ENCODE data around the gene CEACAM1. TPM values are rescaled to one million over a fixed set of nuclear protein-coding genes. Genes with fewer than 3 reads are reported as not detected.
"Not testable (repeated sequence)": the region's sequence is repeated elsewhere in the genome, so short reads cannot be mapped to it uniquely, and the experiment has no call there.

The CEACAM1 gene
- total and polyA plus RNA-seq, 2 experiments from 2014 or later: not detected

DNA sequence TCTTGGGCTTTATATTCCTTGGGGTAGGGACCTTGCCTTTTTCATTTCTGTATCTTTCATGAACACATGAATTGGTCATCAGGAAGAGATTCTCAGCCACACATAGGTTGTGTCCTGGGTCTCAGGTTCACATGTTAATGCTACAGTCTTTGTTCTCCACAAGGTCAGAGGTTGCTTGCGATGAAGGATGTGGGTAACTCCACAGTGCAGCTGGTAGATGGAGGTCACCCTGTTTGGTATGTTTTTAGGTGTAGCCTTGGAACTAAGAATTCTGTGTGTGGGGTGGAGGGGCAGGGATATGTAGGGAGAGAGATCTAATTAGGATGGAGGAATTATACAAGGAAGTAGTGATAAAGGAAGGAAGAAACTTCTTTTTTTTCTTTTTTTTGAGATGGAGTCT, 23.2 kb downstream of the CEACAM1 start:
- H3K4me3 ChIP-seq: no peak overlapping the region
- H3K27me3 ChIP-seq: no peaks in the 10 kb centered on the region
- no peak for DNase-seq (ENCODE audit: low read depth in 1 of 2, low spot score in 1 of 2)
- no peaks in the 10 kb centered on the region for H3K9me3 ChIP-seq (ENCODE audit: low read depth)
- H3K36me3 ChIP-seq: no peaks in the 10 kb centered on the region
- TF ChIP-seq, protein P1, sequence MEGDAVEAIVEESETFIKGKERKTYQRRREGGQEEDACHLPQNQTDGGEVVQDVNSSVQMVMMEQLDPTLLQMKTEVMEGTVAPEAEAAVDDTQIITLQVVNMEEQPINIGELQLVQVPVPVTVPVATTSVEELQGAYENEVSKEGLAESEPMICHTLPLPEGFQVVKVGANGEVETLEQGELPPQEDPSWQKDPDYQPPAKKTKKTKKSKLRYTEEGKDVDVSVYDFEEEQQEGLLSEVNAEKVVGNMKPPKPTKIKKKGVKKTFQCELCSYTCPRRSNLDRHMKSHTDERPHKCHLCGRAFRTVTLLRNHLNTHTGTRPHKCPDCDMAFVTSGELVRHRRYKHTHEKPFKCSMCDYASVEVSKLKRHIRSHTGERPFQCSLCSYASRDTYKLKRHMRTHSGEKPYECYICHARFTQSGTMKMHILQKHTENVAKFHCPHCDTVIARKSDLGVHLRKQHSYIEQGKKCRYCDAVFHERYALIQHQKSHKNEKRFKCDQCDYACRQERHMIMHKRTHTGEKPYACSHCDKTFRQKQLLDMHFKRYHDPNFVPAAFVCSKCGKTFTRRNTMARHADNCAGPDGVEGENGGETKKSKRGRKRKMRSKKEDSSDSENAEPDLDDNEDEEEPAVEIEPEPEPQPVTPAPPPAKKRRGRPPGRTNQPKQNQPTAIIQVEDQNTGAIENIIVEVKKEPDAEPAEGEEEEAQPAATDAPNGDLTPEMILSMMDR (IDR thresholded peaks at IDR 0.05; ENCODE audit: low read depth, low read length): no peak
- H3K27ac ChIP-seq: no peak overlapping the region
- no peaks in the 10 kb centered on the region for H3K4me1 ChIP-seq (ENCODE audit: low read depth)

DNA sequence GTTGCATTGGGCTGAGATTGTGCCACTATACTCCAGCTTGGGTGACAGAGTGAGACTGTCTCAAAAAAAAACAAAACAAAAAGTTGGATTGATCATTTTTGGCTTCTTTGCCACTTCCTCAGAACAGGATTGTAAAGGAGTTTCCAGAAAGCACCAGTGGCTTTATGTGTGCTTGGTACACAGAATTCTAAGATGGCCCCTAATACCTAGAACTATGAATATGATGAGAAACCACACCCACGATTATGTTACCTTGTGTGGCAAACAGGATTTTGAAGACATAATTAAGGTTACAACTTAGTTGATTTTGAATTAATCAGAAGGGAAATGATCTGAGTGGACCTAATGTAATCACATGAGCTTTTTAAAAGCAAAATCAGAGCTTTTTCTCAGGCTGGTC, 26.5 kb downstream of the CEACAM1 start:
- H3K9me3 ChIP-seq (ENCODE audit: low read depth): no peaks in the 10 kb centered on the region
- no peaks in the 10 kb centered on the region for H3K27me3 ChIP-seq
- H3K4me1 ChIP-seq (ENCODE audit: low read depth): no peaks in the 10 kb centered on the region
- H3K36me3 ChIP-seq: no peaks in the 10 kb centered on the region
- TF ChIP-seq, protein P1 (IDR thresholded peaks at IDR 0.05; ENCODE audit: low read depth, low read length): no peak
- no peak for DNase-seq (ENCODE audit: low read depth in 1 of 2, low spot score in 1 of 2)
- H3K4me3 ChIP-seq: no peak overlapping the region
- H3K27ac ChIP-seq: no peak overlapping the region

DNA sequence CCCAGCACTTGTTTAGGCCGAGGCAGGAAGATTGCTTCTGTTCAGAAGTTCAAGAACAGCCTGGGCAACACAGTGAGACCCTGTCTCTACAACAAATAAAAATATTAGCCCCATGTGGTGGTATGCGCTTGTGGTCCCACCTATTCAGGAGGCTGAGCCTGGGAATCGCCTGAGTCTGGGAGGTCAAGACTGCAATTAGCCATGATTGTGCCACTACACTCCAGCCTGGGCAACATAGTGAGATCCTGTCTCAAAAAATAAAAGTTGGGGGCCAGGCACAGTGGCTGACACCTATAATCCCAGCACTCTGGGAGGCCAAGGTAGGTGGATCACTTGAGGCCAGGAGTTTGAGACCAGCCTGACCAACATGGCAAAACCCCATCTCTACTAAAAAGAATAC, 27.0 kb downstream of the CEACAM1 start:
- not testable (repeated sequence) for H3K27me3 ChIP-seq; H3K4me1 ChIP-seq (ENCODE audit: low read depth); H3K36me3 ChIP-seq; DNase-seq (ENCODE audit: low read depth in 1 of 2, low spot score in 1 of 2); H3K27ac ChIP-seq; H3K9me3 ChIP-seq (ENCODE audit: low read depth); H3K4me3 ChIP-seq

DNA sequence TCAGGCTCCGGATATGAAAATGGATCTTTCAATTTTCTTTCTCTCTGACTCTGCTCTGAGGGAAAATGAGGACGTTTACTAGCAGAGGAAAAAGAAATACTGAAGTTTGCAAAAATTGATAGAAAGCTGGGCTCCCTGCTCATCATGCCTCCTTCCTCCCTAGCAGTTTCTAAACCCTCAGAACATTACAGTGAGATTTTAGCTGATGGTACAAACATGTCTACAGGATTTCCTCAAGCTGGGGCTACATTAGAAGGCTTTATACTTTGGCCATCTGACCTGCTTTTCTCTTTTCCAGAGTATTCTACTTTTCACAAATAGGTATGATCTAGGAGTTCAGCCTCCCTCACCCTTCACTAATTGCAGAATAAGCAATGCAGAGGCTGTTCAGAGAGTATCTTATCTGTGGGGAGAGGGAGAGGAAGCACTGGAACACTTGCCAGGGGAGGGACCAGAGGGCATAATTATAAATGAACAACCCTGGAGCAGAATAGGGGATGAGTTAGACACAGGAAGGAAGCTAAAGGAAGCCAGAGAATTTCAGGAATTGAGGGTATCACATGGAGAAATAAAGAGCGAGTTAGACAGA, 30.0 kb downstream of the CEACAM1 start:
- DNase-seq (ENCODE audit: low read depth in 1 of 2, low spot score in 1 of 2): peak in 1 of 2 donors; percentile 11
- TF ChIP-seq, protein P1 (IDR thresholded peaks at IDR 0.05; ENCODE audit: low read depth, low read length): no peak
- H3K27ac ChIP-seq: no peak overlapping the region
- no peaks in the 10 kb centered on the region for H3K27me3 ChIP-seq
- H3K9me3 ChIP-seq (ENCODE audit: low read depth): no peaks in the 10 kb centered on the region
- H3K36me3 ChIP-seq: no peaks in the 10 kb centered on the region
- H3K4me1 ChIP-seq (ENCODE audit: low read depth): no peaks in the 10 kb centered on the region
- H3K4me3 ChIP-seq: no peak overlapping the region

DNA sequence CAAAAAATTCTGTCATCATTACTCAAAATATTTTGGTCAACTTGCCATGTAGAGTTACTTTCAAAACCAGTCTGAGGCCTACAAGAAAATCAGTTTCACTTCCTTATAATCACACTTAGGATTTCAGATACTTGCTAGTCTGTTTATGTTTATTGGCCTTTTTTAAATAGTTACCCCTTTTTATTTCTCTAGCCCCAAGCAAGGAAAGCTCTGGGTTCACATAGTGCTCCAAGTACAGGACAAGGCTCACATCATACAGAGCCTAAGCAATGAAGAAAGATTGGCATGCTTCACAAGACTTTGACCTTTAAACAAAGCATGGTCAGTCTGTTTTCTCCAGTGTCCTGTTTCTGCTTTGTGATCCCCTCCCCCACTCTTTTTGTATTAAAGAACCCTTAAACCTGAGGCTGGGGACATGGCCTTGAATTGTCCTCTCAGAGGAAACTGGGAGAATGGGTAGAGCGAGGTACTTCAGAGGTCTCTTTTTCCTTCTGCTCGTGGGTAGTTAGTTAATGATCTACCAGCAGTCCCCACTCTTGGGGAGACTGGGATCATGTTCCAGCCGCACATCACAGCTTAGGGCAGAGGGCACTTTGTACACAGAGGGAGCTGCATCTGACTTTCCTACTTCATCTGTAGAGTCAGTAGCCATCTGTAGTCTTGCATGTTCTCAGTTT, 30.7 kb downstream of the CEACAM1 start:
- TF ChIP-seq, protein P1 (IDR thresholded peaks at IDR 0.05; ENCODE audit: low read depth, low read length): no peak

DNA sequence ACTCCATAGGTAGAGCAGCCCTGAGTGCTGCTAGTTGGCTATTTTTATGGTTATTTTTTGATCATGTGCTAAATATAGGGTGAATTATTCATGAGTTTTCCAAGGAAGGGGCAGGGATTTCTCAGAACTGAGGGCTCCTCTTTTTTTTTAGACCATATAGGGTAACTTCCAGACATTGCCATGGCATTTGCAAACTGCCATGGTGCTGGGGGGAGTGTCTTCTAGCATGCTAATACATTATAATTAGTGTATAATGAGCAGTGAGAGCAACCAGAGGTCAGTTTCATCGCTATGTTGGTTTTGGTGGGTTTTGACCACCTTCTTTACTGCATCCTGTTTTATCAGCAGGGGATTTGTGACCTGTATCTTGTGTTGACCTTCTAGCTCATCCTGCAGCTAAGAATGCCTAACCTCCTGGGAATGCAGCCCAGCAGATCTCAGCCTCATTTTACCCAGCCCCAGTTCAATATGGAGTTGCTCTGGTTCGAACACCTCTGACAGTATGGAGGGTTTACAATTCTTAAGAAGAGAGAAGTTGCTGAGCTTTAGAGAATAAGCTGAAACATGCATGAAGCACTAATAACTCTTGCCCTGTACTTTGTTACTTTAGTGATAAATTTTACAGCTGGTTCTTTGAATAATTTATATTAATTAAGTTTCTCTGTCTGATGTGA, 31.7 kb downstream of the CEACAM1 start:
- TF ChIP-seq, protein P1 (IDR thresholded peaks at IDR 0.05; ENCODE audit: low read depth, low read length): no peak
- no peaks in the 10 kb centered on the region for H3K36me3 ChIP-seq
- H3K4me1 ChIP-seq (ENCODE audit: low read depth): no peaks in the 10 kb centered on the region
- no peaks in the 10 kb centered on the region for H3K9me3 ChIP-seq (ENCODE audit: low read depth)
- no peaks in the 10 kb centered on the region for H3K27me3 ChIP-seq
- no peak overlapping the region for H3K4me3 ChIP-seq
- DNase-seq (ENCODE audit: low read depth in 1 of 2, low spot score in 1 of 2): no peak
- H3K27ac ChIP-seq: no peak overlapping the region

More for the DNA sequence above, 30.7 kb downstream of the CEACAM1 start:
- Histone ChIP-seq H3K36me3 (no peaks in the 10 kb centered on the region), H3K4me1 (ENCODE audit: low read depth) (no peaks in the 10 kb centered on the region), H3K27ac (no peak overlapping the region), H3K4me3 (no peak overlapping the region), H3K27me3 (no peaks in the 10 kb centered on the region), H3K9me3 (ENCODE audit: low read depth) (no peaks in the 10 kb centered on the region)
- peak in 1 of 2 donors; percentile 10 for DNase-seq (ENCODE audit: low read depth in 1 of 2, low spot score in 1 of 2)
